Measurements from ENCODE around the gene UBE4B.
"Not testable (repeated sequence)": the region's sequence is repeated elsewhere in the genome, so short reads cannot be mapped to it uniquely, and the experiment has no call there.

The UBE4B gene

DNA sequence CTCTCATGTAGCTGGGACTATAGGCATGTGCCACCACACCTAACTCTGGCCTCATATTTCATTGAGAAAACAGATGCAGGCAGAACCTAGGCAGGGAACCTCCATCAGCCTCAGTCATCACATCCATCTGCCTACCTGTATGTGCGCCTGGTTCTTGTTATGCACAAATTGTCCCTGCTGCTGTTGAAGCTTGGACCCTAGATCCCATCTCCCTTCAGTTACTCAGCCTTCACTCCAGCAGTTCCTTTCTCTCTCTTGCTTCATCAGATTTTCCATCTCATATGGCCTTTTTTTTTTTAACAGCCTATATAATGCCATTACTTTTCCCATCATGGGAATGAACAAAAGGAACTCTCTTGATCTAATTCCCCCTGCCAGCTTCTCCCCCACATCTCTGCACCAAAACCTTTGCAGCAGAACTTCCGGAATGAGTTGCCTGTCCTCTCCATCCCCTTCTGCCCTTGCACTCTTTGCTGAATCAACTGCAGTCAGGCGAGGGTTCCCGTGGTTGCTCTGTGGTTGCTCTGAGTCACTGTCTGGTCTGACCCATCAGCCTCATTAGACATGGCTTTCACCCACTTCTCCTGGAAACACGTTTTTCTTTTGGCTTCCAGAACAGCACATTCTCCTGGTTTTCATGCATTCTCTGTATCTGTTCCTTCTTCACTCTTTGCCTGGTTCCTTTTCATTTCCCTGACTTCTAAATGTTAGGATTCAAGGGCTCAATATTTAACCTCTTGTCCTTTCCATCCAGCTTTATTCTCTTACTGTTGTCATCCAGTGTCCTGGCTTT is 41.5 kb downstream of the UBE4B start:
- DNase-seq: no peak

DNA sequence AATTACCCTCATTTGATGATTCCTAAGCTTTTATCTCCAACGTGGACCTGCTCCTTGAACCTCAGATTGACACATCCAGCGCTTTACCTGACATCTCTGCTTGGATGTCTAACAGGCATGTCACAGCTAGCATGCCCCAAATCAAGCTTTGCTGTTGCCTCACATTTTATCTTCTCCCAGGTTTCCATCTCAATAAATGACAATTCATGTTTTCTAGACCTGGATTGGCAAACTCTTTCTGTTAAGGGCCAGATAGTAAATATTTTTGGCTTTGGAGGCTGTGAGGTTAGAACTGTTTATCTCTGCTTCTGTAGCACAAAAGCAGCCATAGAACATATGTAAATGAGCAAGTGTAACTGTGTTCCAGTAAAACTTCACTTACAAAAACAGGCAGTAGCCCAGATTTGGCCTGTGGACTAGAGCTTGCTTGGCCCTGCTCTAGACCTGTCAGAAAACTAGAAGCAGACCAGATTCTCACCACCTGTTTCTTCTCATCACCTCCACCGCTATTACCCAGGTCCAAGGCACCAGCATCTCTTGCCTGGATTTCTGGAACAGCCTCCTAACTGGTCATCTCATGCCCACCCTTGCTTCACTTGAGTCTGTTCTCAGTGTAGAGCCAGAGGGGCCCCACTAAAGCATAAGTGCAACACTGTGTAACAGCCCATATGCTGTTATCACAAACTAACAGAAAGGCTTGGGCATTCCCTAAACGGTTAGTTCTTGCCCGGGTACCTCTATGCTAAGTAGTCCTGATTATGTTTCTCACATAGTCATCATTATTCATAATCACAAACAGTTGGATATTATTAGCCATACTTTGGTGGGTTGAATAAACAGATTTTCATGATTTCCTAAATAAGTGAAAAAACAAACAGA is 42.3 kb downstream of the UBE4B start:
- DNase-seq: no peak

DNA sequence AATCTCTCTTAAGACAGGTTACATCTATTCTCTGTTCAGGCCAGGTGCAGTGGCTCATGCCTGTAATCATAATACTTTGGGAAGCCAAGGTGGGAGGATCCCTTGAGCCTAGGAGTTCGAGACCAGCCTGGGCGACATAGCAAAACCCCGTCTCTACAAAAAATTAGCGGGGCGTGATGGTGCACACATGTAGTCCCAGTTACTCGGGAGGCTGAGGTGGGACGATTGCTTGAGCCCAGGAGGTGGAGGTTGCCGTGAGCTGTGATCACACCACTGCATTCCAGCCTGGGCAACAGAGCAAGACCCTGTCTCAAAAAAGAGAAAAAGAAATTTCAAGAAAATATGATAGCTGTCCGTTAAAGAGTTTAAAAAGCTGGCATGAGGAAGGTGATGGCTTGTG is 43.0 kb downstream of the UBE4B start:
- DNase-seq: no peak

DNA sequence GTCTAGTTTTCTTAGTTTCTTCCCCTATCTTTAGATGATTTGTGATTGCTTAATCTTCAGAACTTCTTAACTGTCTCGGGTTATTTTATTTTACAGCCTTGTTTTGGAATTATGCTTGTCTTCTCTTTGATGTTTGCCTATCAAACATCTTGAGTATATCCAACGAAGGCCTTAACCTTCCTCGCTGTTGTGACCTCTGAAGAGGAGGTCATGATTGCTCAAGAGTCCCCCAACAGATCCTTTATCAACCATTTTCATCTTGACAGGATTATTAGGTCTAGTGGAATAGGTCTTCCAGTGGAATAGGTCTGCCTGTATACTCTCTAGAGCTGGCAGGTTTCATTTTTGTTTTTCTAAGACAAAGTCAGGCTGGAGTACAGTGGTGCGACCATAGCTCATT is 45.7 kb downstream of the UBE4B start:
- no peak for DNase-seq

DNA sequence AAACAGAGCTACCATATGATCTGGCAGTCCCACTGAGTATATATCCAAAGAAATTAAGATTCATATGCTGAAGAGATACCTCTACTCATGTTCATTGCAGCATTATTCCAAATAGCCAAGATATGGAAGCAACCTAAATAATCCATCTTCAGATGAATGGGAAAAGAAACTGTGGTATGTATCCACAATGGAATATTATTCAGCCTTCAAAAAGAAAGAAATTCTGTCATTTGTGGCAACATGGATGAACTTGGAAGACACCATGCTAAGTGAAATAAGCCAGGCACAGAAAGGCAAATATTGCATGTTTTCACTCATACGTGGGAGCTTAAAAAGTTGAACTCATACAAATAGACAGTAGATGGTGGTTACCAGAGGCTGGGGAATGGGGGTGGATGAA is 47.8 kb downstream of the UBE4B start:
- DNase-seq: no peak

DNA sequence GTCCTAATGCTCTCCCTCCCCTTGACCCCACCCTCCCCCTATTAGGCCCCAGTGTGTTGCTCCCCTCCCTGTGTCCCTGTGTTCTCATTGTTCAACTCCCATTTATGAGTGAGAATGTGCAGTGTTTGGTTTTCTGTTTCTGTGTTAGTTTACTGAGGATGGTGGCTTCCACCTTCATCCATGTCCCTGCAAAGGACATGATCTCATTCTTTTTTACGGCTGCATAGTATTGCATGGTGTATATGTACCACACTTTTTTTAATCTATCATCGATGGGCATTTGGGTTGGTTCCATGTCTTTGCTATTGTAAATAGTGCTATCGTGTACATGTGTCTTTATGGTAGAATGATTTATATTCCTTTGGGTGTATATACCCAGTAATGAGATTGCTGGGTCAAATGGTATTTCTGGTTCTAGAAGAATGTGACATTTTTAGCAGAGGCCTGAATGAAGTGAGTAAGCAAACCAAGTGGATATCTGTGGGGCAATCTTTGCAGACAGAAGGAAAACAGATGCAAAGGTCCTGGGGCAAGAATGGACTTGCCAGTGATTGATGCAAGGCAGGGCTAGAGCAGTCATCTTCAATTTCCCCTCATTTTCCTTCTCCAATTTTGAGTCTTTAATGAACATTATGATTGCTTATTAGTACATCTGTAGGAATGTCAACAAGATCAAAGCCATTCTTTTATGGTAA is 50.2 kb downstream of the UBE4B start:
- no peak for DNase-seq

DNA sequence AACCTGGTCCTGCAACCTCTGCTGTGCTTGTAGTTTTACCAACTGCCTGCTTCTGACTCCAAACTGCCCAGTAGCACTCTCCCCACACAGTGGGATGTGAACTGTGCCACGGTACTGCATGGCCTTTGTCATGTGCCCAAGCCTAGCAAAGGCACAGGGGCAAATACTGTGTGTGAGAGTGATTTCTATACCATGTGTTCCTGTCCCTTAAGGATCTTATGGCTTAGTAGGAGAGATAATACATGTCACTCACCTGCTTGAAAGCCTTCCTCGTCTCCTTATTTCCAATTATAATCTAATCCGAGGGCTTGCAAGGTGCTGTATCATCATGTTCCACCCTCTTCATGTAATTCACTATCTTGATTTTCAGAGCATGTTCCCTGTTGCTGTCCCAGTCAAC is 51.3 kb downstream of the UBE4B start:
- DNase-seq: no peak

DNA sequence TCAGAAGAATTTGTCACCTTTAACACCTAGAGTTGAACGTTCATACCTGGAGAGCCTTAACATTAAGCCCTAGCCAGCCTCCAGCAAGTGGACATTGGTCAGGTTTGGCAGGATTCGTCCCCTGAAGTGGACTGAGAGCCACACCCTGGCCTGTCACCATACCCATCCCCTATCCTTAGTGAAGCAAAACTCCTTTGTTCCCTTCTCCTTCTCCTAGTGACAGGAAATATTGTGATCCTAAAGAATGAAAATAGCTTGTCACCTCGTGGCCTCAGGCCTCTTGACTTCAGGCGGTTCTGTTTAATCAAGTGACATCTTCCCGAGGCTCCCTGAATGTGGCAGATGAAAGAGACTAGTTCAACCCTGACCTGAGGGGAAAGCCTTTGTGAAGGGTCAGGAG is 52.3 kb downstream of the UBE4B start:
- no peak for DNase-seq

DNA sequence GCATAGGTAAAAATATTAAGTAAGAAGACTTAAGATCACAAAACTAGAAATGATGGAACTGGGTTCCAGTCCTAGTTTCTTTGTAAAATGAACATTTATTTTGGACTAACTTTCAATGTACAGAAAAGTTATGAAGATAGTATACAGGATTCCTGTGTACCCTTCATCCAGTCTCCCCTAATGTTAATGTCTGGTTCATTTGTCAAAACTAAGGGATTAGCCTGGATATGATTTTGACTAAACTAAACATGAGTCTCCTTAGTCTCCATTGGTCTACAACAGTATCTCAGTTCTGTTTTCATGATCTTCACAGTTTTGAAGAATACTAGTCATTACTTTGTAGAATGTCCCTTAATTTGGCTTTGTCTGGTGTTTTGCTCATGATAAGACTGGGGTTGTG is 54.5 kb downstream of the UBE4B start:
- DNase-seq: no peak

DNA sequence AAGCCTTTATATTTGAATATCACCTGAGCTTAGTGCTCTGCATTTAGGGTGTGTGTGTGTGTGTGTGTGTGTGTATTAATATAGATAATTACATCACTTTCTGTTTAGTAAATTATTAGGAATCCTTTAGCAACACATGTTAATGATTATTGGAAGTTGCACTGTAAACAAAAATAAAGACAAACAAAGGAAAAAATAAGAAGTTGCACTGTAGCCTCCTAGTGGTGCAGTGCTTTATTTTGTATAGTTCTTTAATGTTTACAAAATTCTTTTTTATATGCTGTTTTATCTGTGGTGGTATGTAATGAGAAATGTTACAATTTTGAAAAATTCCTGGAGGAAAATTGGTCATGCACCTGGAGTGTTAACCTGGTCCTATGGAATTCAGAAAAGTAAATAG is 69.2 kb downstream of the UBE4B start:
- no peak for DNase-seq

DNA sequence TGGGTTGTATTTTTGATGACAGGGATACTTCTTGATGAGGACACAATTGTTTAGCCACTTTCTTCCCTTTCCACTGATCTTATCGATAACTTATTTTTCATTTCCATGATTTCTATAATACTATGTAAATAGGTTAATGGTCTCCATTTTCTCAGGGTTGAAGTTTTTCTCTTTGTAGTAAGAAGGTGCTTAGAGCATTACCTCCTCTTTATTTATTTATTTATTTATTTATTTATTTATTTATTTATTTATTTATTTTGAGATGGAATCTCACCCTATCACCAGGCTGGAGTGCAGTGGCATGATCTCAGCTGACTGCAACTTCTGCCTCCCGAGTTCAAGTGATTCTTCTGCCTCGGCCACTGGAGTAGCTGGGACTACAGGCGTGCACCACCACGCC is 70.4 kb downstream of the UBE4B start:
- no peak for DNase-seq

DNA sequence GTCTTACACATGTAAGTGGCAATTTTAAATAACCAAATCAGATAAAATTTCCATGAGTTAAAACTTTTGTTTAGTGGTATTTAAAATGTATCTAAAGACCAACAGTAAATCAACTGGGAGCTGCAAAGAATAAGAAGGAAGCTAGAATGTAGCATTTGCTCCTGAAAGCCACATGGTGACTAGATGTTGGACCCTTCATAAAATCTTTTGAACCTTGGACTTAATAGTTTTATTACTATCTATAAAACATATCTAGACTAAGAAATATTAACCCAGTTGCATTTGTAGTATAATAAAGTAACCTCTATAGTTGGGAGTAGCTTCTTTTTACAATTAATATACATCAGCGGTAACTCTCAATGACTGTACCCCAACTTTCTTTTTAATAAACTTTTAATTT is 72.1 kb downstream of the UBE4B start:
- DNase-seq: no peak

DNA sequence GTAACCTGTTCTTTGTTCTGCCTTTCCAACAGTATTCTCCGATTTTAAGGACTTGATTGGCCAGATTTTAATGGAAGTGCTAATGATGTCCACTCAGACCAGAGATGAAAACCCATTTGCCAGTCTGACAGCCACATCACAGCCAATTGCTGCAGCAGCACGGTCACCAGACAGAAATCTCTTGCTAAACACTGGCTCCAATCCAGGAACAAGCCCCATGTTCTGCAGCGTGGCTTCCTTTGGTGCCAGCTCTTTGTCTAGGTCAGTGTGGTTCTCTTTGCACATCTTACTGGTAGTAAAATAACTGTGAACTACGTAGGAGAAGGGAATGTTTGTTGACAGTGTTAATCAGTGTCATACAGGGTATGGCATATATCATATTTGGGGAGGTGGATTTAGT is 72.7 kb downstream of the UBE4B start:
- DNase-seq: no peak

DNA sequence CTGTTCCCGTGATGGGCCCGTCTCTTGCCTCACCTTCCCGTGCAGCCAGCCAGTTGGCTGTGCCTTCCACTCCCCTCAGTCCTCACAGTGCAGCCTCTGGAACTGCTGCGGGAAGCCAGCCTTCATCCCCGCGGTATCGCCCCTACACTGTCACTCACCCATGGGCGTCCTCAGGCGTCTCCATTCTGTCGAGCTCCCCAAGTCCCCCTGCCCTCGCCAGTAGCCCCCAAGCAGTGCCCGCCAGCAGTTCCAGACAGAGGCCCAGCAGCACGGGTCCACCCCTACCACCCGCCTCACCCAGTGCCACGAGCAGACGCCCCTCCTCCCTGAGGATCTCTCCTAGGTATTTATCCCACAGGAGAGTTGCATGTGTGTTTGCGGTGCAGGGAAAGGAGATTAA is 73.5 kb downstream of the UBE4B start:
- DNase-seq: no peak

DNA sequence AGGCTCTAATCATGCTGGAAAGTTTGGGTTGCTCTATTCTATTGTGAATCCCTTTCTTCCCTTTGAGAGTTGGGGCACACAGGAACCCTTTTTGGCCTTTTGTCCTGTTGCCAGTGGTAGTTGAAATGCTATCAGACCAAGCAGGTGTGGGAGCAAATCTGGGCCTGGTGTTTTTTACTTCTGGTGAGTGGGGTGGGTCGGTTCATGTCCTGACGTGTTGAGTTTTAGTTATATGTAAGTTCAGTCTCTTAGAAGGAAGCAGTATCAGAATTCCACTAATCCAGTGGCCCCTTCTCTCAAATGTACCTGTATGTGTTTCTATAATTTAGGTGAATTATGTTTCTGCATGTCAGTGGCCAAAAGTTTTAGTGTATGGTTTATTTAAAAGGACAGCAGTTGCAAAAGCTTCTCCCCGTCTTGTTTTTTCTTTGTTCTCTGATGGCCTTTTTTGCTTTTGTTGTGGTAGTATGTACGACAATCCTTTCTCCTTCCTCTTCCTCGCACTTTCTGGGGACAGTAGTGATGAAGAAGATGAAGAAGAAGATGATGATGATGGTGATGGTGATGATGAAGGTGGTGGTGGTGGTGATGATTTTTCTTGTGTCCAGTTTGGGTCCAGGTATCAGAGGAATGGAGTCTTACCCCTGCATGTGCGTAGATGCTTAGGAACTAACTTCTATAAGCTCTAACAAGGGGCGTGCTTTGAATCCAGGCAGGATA is 74.2 kb downstream of the UBE4B start:
- DNase-seq: no peak

DNA sequence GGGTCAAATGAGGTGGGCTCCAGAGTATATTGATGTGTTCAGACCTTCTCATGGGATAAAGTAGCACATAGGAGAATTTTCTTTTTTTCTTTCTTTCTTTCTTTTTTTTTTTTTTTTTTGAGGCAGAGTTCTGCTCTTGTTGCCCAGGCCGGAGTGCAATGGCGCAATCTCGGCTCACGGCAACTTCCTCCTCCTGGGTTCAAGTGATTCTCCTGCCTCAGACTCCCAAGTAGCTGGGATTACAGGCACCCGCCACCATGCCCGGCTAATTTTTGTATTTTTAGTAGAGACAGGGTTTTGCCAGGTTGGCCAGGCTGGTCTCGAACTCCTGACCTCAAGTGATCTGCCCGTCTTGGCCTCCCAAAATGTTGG is 74.7 kb downstream of the UBE4B start:
- not testable (repeated sequence) for DNase-seq

DNA sequence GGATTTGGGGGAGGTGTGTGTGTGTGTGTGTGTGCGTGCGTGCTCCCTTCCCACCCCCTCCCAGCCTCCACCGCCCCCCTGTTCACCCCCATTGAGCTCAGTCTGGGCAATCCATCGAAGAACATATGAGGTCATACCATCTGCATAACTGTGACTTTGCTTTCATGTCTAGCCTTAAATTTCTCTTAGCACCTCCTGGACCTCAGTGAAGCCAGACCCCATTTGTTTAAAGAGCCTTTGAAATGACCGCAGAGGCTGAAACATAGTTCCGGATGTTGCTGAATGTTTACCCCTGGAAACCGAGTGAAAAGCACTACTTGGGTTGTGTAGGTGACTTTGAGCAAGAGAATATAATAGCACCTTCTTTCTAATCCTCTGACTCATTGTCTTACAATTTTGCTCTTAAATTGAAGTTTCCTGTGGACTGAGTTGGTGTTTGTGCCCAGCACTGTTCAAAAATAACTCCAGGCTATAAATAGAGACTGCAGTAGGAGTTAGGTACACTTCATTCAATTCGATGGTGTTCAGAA is 75.4 kb downstream of the UBE4B start:
- DNase-seq: no peak

DNA sequence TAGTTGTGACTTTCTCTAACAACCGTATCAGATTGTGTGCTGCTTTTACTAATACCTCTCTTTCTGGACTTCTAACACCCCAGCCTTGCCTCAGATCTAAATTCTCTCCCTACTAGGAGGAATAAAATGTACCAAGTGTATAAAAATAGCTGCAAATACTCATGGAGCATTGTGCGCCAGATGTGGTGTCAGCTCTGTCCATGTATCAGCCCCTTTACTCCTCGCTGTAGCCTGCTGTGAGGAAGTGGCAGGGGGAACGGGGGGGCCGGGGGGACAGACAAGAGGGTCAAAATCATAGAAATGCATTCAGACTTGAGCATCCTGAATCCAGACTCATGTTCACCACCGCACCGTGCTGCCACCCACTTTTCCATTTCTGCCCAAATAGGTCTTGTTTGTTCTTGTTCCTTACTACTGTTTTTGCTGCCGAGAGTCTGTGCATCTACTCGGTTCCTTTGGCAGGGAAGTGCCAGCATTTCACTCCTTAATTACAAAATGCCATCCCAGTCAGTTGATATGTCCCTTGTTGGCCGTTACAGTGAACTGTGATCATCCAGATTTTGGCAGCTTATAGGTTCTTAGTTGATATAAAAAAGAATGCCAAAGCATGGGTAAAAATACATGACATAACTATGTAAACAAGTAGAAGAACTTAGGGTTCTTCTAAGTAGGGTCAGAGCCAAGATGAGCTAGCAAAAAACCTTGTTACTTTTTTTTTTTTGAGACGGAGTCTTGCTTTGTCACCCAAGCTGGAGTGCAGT is 76.4 kb downstream of the UBE4B start:
- no peak for DNase-seq

DNA sequence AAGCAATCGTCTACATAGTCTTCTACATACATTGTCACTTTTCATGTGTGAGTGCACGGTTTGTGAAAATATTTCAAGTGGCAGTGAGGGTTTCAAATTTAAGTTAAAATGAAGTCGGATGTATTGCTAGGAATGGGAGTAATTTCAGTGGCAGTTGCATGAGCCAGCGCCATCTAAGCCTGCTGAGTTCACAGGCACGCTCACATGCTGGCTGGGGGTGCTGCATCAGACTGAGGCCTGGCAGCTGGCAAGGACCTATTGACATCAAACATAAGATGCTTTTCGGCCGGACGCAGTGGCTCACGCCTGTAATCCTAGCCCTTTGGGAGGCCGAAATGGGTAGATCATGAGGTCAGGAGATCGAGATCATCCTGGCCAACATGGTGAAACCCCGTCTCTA is 80.7 kb downstream of the UBE4B start:
- DNase-seq: no peak

DNA sequence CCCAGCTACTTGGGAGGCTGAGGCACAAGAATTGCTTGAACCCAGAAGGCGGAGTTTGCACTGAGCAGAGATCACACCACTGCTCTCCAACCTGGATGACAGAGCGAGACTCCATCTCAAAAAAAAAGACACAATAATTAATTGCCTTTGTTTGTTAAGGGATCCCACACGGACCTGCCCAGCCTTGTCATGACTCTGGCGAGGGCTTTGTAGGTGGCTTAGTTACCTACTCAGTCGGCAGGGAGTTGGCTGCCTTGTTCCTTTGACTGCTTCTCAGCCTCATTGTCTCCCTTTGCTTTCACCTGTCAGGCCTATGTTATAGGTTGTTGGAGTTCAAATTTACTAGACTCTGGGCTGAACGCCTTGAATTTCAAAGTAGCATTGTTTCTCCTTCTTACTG is 82.0 kb downstream of the UBE4B start:
- DNase-seq: no peak

DNA sequence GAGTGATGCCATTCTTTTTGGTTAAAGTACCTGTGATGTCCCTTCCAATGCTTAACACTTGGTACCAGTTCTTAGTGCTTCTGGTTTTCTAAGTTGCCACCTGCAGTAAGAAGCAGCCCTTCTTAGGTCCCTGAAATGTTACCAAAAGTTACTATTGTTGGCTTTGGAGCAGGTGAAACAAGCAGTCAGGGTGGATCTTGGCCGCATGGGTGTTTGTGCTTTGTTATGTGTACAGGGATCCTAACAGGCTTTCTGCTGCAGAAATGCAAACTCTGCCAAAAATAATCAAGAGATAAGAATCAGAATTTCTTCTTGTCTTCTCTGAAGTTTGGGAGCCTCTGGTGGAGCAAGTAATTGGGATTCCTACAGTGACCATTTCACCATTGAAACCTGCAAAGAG is 84.4 kb downstream of the UBE4B start:
- no peak for DNase-seq

DNA sequence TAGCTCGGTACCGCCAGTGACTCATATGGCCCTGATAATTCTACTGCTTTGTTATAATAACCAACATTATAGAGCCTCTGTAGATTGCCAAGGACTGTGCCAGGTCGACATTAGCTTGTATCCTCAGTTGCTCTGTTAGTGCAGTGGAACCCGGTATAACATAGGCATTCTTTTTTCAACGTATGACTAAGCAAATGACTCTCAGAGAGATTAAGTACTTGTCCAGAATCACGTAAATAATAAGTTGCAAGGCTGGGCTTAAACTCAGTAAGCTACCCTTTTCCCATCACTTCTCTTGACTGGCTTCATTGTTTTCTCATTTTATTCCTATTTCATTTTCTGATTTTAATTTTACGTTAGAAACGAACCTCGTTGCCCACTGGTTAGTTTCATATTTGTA is 85.1 kb downstream of the UBE4B start:
- no peak for DNase-seq

Data from NCI-H1417 treated with DMSO at 0.1 percent for 48 hours (cell line).